Hindlimb muscle (tissue), 1 donor: ENCODE measurements around the gene STRIP2. TPM values are rescaled to one million over a fixed set of nuclear protein-coding genes. Genes with fewer than 3 reads are reported as not detected.
"Not testable (repeated sequence)": the region's sequence is repeated elsewhere in the genome, so short reads cannot be mapped to it uniquely, and the experiment has no call there.

Experiments used
- DNase-seq: peaks from one replicate; pipeline ENCODE4 v3.0.0-alpha.2; 2013
- polyA plus RNA-seq: library from polyadenylated mRNA; unstranded; fragments of 120-200 nt; gene quantifications from one replicate; pipeline ENCODE4 v1.2.1, GENCODE V29; 2013; ENCODE audit not compliant: insufficient read length

STRIP2 gene
- polyA plus RNA-seq, 1 donor: 9.3 TPM

DNA sequence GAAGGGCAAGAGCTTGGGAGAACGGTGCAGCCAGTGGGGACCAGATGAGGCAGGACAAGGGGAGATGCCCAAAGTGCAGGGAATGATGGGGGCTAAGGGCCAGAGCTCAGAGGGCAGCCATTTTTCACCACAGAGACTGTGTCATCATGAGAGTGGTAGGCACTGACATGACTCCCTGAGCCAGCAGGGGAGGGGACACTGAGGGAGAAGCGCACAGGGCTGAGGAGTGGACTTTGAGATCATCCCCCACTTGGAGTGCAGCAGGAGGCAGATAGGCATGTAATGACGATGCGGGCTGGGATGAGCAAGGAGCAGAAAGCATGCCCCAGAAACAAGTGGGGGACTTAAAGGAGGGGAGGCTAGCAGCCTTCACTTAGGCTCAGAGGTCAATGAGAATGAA is 62.9 kb downstream of the STRIP2 start:
- DNase-seq: no peak

DNA sequence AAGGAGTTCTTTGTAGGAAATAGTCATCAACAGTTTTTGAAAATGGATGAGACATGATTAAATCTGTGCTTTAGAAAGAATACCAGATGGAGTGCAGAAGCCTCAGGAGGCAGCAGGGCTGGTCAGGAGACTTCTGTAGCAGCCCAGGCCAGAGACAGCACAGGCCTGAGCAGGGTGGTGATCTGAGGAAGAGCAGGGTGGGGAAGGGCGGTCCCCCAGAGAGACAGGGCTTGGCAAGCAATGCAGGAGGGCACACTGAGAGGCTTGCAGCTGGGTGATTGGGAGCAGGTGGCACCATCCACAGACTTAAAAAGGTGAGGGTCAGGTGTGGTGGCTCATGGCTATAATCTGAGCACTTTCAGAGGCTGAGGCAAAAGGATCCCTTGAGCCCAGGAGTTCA is 63.8 kb downstream of the STRIP2 start:
- no peak for DNase-seq

DNA sequence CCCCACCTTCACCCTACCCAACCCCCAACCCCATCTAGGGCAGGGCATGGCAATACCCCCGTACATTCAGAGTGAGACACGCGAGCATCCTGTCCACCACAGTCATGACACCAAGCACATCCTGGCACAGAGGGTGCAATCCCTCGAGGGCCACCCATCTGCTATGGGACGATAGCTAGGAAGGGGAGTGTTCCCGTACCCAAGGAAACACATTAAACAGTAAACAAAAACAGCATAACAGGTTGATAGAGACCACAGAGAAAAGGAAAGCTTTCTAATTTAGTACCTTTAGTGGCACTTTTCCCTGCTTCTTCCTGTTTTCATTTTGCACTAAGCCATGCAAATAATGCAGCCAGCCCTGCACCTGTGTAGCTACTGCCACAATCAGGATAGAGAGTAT is 65.8 kb downstream of the STRIP2 start:
- DNase-seq: no peak

DNA sequence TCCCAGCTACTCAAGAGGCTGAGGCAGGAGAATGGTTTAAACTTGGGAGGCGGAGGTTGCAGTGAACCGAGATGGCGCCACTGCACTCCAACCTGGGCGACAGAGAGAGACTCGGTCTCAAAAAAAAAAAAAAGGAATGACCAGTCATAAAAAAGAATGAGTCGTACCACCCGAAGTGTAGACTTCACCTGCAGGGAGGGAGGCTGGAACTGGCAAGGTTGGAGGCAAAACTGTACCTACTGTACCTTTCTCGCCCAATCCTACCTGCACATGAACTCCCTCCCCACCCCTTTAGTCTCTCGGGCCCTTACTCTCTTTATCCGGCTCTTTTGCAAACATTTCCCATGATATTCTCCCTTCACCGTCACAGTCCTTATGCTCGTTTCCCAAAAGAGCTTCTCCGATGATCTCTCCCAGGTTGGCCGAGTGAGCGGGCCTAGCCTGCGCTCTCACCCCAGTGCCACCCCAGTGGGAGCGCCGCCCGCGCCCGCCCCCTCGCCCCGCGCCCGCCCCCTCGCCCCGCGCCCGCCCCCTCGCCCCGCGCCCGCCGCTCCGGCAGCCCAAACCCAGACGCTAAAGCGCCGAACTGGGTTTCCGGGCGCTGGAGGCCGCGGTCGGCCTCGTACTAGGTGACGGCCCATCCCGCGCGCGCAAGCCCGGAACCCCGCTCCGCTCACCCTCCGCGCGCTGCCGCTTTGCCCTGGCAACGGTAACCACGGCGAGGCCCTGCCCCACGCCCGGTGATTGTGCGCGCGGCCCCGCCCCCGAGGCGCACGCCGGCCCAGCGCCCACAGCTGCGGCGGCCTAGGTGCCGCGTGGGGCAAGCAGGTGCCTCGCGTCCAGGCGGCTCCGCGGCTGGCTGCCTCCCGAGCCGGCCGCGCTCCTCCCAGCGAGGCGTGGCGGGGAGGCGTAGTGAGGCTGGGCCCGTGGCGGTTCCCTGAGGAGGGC is 67.8 kb downstream of the STRIP2 start, which contains the start of gene SMKR1:
SMKR1 (plus strand) TSS at position 772 of the 948 bp plus-strand sequence. CDS start 294 bp downstream, outside the sequence.
- peak; percentile 73 for DNase-seq

DNA sequence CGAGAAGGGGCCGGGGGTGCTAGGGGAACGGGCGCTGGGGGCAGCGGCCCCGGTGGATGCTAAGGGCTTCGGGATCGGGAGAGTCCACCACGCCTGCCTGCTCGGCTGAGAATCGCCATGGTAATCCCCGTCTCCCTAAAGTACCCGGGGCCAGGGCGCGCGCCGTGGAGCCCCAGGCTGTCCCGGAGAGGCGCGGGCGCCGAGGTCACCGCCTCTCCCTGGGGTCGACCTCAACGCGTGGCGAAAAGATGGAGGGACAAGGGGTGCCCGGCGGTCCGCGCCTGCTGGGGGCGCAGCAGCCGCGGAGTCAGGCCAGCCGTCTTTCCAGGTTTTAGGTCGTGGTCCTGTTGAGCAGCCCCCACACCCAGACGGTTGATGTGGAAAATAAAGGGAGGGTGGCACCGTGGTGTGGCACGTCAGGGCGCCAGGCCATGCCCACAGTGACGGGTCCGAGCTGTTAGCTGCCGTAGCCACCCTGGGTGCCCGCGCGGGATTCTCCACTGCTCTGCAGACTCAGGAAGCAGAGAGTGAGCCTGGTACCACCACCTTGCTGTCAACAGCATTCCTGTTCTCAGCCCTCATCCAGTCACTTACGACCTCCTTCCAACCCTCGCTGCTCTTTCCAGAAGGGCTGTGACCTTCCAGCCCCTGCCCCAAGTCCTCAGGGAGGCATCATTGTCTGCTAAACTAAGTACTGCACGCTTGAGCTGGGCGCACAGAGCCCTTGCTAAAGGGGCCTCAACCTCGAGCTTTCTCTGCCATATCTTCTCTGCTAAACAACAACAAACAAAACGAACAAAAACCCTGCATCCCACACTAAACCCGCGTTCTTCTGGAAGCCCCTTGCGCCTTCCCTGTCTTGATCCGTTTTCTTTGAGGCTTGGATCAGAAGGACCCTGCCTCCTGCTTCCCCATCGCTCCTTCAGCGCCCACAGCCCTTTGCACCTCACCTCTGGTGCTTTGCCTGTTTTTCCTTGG is 68.8 kb downstream of the STRIP2 start:
- DNase-seq: no peak

DNA sequence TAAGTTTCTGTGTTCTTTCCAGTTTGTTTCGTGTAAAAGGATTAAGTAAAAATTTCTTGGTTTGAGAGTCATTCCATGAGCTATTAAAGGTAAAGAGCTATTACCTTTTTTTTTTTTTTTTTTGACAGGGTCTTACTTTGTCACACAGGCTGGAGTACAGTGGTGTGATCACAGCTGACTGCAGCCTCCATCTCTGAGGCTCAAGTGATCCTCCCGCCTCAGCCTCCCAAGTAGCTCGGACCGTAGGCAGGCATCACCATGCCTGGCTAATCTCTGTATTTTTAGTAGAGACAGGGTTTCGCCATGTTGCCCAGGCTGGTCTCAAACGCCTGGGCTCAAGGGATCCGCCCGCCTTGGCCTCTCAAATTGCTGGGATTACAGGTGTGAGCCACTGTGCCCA is 69.5 kb downstream of the STRIP2 start:
- DNase-seq: no peak

DNA sequence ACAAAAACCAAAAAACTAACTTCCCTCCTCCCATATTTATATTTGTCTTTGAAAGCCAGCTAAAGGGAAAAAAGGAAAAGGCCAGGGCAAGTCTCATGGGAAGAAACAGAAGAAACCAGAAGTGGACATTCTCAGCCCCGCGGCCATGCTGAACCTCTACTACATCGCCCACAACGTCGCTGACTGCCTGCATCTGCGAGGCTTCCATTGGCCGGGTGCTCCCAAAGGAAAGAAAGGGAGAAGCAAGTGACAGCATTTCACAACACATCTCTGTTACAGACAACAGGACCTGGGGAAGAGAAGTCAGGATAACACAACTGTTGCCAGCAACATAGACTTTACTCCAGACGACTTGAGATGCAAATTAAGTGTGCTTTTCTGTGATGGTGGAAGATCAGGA is 78.0 kb downstream of the STRIP2 start:
- no peak for DNase-seq

DNA sequence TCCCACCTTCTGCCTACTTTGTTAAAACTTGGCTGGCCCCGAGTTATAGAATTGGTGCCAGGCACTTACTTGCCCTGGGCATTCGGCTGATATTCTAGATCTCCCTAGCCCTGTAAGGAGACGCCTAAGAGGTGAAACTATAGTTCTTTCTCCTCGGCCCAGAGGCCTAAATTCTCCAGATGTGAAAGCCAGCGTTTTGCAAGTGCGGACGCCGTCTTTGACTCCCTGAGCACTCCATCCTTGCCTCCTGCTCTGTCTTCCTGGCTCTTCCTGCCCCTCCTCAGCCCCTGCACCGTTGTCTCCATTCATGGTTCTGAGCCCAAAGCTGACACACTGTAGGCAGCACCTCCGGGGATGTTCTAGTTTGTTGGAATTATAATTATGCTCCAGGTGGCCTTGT is 79.3 kb downstream of the STRIP2 start:
- DNase-seq: no peak

DNA sequence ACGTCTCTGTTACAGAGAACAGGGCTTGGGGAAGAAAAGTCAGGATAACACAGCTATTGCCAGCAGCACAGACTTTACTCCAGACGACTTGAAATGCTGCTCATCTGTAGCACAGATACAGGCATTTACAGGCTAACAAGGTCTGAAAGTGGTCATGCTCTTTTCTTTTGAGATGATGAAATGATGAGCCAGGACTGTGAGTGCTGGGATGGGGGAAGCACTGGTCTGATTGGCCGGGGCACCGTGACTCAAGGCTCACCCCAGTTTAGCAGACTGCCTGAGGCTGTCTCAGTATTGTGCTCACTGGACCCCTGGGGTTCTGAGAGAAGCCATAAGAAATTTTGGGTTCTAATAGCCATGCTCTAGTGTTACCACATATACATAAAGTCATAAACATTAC is 80.5 kb downstream of the STRIP2 start:
- DNase-seq: no peak

DNA sequence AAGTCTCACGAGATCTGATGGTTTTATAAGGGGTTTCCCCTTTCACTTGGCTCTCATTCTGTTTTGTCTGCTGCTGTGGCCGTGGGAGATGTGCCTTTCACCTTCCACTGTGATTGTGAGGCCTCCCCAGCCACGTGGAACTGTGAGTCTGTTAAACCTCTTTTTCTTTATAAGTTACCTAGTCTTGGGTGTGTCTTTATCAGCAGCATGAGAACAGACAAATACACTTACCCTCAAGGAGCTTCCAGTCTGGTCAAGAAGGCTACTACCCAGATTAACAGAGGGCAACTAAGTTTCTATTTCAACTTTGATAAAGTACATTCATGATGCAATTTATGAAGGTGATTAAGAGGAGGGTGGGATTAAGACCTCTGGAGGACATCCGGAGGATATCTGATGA is 81.1 kb downstream of the STRIP2 start:
- DNase-seq: no peak

DNA sequence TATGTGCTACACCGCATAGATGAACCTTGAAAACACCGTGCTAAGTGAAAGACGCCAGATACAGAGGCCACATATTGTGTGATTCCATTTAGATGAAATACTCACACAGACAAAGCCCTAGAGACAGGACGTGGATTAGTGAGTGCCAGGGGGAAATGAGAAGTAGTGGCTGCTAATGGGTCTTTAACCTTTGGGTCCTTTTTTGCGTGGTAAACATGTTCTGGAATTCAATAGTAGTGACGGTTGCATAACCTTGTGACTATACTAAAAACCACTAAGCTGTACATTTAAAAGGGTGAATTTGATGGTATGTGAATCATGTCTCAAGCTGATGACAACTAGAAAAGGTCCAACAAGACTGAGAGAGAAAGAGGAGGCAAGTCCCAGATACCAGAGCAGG is 83.7 kb downstream of the STRIP2 start:
- no peak for DNase-seq

DNA sequence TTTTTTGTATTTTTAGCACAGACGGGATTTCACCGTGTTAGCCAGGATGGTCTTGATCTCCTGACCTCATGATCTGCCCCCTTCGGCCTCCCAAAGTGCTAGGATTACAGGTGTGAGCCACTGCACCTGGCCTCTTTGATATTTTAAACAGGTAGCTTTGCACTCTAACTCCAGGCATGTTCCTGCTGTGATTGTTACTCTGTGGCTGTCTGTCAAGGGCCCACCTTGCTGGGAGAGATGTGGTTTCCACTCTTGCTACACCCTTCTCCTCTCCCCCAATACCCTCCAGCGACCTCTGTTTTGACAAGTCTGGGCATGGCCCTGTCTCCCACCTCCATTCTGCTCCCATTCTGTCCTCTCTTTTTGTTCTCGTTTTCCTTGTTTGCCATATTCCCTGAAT is 85.2 kb downstream of the STRIP2 start:
- DNase-seq: no peak

DNA sequence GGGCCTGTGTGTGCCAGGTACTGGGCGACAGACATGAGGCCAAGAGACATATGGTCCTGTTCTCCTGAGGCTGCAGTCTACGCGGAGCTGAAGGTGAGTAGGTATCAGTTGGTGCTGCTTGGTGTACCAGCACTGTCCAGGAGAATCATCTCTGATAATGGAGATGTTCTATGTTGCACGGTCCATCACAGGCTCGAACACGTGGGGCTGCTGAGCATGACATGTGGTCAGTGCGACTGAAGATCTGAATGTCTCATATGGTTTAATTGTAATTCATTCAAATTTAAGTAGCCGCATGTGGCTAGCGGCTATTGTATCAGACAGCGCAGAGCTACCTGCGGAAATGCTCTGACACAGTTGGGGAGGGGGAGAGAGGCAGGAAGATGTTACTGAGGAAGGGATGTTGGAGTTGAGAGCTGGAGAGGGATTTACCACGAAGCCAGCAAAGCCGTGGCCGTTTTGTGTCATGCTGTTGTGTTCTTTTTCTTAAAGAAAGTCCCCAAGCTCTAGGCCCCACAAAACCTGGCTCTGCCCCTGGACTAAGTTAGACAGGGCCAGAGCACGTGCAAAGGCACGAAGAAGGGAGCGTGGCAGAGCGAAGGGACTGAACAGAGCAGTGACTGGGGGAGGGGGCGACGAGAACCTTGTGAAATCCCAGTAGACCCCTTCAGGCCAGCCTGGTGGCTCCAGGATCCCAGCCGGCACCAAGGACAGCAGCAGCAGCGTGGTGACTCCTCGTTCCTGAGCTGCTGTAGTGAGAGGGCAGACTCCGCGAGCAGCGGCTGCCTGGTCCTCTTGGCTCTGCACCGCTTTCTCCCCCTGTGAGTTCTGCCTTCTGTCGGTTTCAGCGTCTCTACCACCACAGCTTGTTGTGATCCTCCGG is 88.1 kb downstream of the STRIP2 start:
- no peak for DNase-seq

DNA sequence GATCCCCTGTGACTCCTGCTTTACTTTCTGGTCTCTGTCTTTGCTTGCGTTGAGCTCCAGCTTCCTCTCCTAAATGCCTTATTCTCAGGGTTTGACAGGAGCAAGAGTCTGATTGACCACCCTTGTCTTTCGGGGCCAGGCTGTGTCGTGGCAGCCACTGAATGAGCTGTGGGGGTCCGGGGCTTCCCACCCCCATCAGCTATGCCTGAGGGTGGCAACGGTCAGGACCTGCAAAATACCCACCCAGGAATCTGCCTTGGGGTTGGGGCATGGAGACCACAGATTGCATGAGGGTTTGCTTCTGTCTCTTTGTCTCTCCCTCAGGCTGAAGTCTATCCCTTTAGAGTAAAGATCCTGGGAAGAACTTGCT is 88.7 kb downstream of the STRIP2 start:
- no peak for DNase-seq

DNA sequence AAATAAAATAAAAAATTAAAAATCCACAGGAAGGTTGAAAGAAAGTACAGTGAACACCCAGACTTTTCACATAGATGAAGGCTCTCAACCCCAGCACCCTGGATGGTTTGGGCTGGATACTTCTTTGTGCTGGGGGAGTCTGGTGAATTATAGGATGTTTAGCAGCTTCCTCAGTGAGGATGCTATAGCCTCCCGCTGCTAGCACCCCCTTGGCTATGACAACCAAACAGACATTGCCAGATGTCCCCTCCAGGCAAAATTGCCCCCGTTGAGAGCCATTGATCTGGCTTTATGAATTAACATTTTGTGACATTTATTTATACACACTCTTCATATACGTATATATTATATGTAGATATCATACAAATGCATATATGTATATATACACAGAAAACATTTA is 89.7 kb downstream of the STRIP2 start:
- no peak for DNase-seq

DNA sequence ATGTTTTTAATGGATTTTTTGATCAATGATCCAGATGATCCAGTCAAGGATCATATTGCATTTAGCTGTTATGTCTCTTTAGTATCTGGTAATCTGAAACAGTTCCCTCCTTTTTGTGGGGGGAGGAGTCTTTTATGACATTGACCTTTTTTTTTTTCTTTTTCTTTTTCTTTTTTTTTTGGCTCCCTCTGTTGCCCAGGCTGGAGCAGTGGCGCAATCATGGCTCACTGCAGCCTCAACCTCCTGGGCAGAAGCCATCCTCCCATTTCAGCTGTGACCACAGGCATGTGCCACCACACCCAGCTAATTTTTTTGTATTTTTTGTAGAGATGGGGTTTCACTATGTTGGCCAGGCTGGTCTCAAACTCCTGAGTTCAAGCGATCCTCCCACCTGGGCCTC is 90.2 kb downstream of the STRIP2 start:
- not testable (repeated sequence) for DNase-seq

DNA sequence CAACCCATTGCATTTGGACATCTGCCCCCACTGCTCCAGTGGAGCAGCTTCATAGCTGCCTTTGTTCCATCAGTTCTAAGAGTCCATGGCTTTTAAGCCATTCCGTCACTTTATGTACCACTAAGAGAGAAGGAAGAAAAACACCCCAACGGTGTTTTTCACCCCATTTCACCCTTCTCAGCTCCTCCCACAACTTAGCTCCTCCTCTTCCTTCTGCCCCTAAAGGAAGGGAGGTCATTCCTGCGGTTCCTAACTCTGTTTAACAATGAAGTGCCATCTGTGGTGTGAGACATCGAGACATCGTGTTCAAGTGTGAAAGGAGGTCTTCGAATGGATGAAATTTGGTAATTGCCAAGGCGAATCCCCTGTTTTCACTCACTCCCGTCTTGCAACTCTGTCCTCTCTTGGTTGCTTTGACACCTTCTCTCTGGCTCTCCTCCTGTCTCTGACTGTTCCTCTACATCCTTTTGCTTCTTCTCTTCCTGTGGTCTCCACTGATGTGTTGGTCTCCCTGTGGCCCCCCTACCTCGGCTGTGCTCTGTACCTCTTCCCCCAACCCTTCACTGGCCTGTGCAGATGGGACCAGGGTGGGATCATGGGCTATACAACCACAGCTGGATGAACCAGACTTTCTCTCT is 91.1 kb downstream of the STRIP2 start:
- DNase-seq: no peak

DNA sequence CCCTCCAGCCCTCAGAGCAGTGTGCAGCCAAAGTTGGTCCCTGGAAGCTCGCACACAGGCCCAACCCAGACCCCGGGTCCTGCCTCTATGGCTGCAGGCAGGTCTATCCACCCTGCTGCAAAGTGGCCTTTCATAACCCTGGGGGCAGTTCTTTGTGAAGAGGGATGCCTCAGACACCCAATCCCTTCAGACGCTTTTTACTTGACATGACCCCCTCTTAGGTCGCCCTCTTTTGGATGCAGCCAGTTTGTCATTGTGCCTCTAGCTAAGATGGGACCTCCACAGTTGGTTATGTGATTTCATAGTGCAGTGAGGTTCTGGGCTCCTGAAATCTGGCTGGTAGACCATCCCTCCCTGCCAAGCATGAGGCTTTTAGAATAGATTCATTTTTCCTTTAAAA is 95.4 kb downstream of the STRIP2 start:
- no peak for DNase-seq

DNA sequence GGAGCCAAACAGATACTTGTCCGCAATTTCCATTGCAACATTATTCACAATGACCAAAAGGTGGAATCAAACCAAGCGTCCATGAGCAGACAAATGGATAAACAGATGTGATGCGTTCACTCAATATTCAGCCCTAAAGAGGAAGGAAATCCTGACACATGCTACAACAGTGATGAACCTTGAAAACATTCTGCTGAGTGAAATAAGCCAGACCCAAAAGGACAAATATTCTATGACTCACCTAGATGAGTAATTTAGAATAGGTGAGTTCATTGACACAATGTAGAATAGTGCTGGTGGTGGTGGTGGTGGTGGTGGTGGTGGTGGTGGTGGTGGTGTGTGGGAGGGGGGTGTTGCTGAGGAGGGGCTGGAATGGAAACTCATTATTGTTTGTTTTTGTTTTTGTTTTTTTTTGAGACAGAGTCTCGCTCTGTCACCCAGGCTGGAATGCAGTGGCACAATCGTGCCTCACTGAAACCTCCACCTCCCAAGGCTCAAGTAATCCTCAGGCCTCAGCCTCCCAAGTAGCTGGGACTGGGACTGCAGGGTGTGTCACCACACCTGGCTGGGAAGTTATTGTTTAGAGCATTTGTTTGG is 96.7 kb downstream of the STRIP2 start:
- DNase-seq: peak; percentile 14

DNA sequence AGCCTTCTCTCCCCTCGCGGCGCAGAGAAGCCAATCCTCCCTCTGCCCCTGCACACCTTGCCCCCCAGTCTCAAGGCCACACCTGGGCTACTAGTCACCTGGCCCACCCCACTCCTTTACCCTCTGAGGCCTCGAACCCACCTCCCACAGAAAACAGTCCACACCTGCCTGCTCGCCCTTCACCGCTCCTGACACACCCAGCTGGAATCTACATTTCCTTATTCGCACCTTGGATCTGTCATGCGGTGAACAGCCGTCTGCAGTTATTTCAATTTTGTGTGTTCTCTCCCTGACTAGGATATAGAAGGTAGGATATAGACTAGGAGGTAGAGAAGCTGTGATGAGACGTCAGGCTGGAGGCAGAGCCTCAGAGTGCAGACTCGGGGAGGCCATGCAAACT is 97.5 kb downstream of the STRIP2 start:
- no peak for DNase-seq

DNA sequence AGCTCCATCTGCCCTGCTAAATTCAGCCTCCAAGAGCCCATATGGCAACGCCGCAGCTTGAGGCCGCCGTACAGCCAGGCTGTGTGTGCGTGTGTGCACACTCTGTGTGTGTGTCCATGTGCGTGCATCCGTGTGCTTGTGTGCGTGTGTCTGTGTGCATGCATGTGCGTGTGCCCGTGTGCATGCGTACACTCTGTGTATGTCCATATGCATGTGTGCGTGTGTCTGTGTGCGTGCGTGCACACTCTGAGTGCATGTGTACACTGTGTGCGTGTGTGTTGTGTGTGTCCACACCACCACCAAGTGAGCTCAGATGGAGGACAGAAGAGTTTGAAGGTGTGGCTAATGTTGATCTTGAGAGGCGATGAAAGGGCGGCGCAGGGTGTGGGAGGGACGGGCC is 98.1 kb downstream of the STRIP2 start:
- DNase-seq: no peak
